ENCODE data around the gene FCER1G.
"Not testable (repeated sequence)": the region's sequence is repeated elsewhere in the genome, so short reads cannot be mapped to it uniquely, and the experiment has no call there.

FCER1G gene

DNA sequence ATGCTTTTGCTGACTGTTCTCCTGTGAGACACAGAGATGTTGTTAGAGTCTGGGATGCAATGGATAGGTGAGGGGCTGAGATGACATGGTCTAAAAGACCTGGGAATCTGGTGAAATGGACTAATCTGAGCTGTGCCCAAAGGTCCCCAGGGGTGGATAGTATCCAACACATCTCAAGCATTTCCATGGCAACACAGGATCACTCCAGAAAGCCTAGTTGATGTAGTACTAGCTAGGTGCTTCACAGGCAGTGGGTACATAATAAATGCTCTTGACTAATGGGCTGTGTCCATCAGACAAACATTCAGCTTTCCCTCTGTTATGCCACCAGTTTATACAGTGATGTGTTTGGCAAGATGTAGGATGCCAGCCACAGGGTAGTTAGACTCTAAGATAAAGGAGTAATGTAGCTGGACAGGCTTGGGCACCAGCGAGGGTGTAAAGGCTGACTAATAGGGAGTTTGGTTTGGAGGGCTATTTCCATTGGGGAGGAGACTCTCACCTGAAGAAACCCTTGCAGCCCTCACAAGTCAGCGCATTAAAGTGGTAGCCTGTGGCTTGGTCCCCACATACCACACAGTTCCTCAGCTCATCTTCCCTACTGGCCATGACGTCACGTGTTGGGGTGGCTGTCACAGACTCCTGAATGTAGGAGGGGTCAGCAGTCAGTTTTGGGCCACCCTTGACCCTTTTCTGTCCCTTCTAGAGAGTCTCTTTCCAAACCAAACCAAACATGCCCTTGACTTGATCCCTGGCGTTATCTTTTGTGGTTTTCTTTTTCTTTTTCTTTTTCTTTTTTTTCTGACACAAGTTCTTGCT lies 21.1 kb downstream of the FCER1G start:
- no peak for DNase-seq

DNA sequence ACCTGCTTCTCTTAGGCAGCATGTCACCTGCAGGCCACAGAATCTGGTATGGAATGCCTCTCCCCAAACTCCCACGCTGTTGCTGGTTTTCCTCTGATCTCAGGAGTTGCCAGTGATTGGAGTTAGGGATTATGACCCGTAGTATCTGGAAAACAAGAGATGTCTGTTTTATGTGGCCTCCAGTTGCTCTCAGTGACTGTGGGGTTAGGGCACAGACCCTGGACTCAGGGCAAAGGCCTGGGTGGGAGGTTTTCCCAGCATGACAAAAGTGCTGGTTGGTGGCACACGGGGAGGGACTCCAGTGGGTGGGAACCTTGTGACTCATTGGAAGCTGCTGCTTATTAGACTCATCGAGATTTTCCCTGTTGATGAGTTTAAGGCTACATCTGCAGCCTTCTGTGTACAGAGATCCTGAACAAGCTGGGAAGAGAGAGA lies 23.0 kb downstream of the FCER1G start, which contains the start of gene NR1I3:
Gene NR1I3, minus strand, starts transcription at position 165 of the 435 bp plus-strand sequence. CDS start 1,638 bp downstream, outside the sequence.
- DNase-seq: no peak

DNA sequence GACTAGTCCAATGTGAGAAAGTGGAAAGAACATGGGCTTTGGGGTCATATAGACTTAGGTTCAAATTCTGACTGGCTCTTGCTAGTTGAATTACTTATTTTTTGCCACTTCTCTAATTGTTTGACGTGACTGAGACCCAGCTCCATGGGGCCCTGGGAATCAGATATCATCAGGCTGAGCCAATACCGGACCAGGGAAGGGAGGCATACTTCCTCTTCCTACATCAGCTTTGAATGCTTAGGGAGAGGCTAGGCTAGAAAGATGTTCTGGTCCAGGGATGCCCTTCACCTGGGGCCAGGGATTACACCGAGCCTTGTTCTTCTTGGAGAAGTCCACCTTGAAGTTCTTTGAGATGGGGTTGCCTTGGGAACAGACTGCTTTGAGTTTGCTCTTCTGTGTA lies 26.6 kb downstream of the FCER1G start:
- no peak for DNase-seq

DNA sequence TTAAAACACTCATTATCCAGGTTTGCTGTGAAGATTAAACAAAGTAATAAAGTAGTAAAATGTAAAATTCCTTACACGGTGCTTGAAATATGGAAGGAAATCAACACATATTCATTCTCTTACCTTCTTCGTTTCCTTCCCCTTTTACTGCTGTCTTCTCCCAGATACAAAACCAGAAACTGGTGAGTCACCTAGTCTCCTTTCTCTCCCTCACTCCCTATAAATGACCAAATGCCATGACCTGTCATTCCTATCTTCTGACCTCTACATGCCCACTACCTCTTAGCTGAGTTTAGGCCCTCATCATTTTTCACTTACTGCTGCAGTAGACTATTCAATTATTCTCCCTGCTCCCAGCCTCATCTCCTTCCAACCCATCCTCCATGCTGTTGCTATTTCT lies 27.2 kb downstream of the FCER1G start:
- no peak for DNase-seq

DNA sequence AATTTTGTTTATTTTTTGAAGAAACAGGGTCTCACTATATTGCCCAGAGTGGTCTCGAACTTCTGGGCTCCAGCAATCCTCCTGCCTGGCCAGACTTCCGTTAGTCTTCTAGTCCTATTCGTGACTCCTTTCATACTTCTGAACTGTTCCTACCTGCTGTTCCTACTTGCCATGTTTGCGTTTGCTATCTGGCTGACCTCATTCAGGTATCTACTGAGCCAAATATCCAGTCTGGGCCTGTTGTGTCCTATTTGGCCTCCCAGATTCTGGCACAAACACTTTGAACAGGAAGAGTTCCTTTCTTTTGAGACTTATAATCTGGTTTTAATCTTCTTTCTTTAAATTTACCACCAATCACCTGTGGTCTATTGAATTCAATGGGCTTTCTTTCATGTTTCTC lies 29.8 kb downstream of the FCER1G start:
- DNase-seq: no peak

DNA sequence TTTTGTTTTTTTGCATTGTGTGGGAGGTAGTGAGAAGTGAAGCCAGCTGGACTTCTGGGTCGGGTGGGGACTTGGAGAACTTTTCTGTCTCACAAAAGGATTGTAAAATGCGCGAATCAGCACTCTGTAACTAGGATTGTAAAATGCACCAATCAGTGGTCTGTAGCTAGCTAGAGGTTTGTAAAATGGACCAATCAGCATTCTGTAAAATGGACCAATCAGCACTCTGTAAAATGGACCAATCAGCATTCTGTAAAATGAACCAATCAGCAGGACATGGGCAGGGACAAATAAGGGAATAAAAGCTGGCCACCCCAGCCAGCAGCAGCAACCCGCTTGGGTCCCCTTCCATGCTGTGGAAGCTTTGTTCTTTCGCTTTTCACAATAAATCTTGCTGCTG lies 35.0 kb downstream of the FCER1G start:
- DNase-seq: not testable (repeated sequence)

DNA sequence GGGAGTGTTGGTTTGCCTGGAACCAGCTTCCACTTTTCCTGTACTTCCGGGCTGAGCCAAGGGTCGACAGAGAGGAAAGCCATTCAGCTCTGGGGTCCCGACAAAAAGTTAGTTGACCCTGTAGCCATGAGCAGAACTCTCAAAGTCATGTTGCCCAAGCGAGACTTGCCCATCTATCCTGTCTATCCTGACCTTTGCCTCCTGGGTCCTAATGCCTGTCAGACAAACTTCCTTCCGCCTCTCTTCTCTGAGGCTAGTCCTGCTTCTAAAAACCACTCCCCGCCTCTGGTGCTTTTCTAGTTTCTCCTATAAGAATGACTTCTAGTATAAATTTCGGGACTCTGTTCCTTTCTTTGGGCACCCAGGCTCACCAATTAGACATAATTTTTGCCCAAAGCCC lies 35.7 kb downstream of the FCER1G start:
- no peak for DNase-seq

DNA sequence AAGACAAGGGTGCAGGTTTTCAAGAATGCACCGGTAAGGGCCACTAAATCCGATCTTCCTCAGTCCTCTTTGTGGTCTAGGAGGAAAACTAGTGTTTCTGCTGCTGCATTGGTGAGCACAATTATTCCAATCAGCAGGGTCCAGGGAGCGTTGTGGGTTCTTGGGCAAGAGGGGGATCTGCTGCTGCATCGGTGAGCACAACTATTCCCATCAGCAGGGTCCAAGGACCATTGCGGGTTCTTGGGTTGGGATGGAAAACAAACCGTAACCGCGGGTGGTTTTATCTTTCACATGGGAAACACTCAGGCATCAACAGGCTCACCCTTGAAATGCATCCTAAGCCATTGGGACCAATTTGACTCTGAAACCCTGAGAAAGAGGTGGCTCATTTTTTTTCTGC lies 36.5 kb downstream of the FCER1G start:
- no peak for DNase-seq

DNA sequence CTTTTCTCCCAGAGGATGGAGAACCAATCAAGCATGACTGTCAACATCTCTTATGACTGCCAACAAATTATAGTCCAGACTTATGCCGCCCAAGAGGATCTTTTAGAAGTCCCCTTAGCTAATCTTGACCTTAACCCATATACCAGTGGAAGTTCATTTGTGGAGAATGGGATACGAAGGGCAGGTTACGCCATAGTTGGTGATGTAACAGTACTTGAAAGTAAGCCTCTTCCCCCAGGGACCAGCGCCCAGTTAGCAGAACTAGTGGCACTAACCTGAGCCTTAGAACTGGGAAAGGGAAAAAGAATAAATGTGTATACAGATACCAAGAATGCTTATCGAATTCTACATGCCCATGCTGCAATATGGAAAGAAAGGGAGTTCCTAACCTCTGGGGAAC lies 40.2 kb downstream of the FCER1G start:
- not testable (repeated sequence) for DNase-seq

DNA sequence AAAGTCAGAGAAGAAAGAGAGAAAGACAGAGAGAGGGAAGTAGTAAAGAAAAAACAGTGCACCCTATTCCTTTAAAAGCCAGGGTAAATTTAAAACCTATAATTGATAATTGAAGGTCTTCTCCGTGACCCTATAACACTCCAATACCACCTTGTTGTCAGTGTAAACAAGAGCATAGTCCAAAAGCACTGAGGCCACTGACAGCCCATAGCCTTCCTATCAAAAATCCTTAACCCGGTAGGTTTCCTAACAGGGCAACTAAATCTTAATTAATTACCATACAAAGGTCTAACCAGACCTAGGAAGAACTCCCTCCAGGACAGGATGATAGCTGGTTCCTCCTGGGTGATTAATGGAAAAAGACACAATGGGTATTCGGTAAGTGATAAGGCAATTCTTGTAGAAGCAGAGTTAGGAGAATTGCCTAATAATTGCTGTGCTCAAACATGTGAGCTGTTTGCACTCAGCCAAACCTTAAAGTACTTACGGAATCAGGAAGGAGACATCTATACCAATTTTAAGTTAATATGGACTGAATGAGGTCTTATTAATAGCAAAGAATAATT lies 40.9 kb downstream of the FCER1G start:
- not testable (repeated sequence) for DNase-seq

DNA sequence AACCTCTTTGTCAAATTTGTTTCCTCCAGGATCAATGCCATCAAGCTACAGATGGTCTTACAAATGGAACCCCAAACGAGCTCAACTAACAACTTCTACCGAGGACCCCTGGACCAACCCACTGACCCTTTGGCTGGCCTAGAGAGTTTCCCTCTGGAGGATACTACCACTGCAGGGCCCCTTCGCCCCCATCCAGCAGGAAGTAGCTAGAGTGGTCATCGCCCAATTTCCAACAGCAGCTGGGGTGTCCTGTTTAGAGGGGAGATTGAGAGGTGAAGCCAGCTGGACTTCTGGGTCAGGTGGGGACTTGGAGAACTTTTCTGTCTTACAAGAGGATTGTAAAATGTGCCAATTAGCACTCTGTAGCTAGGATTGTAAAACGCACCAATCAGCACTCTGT lies 42.0 kb downstream of the FCER1G start:
- DNase-seq: not testable (repeated sequence)

DNA sequence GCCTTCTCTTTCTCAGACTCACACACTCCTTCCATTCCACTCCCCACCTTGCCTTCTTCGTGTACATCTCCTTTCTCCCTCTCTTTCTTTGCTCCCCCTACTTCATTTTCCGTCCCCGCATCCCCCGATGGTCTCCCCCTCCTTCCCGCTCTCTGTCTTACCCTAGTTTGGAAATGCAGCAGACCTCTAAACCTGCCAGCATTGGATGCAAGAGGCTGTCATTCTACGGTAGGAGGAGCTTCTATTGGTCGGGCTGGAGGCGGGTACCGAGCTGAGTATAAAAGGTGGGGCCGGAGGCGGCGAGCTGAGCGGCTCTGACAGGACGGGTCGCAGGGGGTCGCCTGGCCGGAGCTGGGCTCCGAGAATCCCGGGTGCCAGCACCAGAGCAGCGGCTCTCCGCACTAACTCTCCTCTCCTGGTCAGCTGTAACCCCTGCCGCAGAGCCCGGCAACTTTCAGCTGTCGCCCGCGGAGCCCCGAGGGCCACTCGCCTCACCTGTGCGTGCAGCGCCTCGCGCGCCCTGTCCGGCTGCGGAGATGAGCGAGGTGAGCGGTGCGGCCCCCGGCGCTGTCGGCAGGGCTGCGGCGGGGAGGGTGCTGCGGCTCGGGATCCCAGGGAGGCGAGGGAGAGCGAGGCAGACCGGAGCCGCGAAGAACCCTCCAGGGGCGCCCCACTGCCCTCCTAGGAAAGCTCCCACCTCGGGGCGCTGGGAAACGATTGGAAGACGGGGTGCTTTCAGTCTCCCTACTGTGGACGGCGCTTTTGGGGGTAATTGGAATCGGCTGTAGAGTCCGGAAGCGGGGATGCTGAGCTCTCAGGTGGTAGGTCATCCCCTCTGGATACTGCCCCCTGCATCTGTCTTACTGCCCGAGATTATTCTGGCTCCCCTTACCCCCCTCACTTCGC lies 43.6 kb downstream of the FCER1G start, which contains the start of gene PCP4L1:
Gene PCP4L1, plus strand, starts transcription at position 307 of the 906 bp plus-strand sequence. Its CDS starts 230 bp downstream, at position 537.
- DNase-seq: no peak

DNA sequence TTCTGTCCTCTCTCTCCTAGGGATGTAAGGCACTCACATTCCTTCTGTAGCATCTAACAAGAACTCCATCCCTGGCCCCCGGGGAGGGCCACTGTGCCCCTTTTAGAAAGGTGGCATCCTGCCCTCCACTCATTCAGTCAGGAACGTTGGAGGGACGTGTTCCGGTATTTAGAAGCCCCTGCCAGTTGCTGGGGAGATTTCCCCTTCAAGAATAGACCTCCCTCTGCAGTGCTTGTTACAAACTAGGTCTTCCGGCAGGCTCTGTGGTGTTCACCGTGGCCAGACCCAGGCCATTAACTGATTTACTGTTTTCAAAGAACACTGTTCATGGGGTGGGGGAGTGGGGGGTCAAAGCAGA lies 44.2 kb downstream of the FCER1G start:
- DNase-seq: no peak

DNA sequence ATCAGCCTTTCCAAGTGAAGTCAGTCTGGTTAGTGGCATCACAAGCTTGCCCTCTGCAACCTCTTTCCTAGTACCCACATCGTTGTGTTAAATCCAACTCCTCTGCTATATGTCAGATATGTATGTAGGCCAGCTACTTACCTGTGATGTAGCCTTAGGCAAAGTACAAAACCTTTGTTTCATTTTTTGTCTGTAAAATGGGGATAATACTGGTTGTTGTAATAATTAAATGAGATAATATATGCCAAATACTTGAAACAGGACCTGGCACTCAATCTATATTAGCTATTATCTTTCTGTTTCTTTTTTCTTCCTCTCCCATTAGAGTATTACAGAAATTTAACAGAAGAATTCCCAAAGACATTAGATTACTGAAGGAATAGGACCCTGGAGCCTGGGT lies 44.7 kb downstream of the FCER1G start:
- DNase-seq: no peak

DNA sequence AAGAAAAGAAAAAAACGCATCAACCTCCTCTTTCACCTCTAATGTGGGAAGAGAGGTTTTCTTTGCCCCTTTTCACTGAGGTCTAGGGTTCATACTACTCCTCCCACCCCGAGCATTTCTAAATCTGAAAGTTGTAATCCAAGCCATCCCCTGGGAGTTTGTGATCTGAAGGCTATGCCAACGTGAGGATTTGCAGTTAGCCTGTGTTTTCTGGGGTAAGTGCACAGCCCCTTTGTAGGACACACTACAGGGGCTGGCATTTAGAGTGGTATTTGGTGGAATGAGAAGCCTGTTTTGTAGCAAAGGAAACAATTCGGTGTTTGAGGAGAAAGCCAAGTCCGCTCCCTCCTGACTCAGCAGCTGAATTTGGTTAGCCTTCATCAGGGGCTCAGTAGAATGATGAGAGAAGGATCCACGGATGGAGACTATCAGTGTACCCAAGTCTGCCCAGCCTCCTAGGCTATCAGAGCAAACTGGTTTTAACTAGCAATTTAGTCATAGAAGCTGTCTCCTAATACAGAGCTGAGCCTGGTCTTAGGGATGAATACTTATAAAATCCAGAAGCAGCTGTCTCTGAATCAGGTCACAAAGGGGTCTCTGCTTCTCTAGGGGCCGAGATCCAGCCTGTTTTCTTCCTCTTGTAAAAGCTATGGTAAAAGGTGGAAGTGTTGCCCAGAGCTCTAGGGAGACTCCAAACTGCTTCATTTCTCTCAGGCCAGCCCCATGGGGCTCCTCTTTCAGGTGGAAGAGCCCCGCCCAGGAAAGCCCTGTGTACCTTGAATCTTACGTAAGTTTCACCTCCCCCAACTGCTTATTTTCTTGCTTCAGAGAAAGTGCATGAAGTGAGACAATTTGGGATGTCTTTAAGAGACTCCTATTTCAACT lies 45.5 kb downstream of the FCER1G start:
- no peak for DNase-seq

DNA sequence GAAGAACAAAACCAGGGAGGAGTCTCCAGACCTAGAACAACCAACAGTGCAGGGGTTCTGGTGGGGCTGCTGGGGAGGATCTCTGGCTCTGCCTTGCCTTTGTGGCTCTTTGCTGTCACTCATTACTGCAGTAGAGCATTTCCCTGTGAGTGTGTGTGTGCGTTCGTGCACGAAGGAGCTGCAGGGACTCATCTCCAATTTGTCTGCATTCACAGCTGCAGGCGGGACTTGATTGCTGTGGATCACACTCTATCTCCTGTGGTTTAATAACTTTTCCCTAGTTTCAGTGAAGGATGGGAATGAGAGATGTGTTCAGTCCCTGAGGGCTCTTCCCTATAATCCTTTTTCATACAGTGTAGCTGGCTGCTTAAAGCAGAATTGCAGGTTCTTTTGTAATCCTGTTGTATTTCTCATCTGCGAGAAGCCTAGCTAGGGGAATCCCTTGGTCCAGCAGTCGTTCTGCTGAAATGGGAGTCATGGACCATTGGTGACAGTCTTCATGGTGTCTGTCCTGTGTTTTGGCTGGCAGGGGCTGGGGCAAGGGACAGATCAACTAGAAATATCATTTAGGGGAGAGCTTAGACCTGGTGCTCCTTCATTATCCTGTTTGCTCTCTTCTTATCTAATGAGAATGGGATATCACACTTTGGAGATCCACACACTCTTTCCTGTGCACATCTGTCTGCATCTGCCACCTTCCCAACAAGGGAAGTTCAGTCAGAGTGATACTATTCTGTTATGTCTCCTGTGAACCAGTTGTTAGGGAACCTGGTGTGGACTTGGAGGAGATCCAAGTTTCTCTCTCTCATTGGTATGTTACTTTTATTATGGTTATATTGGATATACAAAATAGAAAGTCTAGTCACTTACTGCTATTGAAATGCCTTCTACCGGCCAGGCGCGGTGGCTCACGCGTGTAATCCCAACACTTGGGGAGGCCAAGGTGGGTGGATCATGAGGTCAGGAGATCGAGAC lies 46.5 kb downstream of the FCER1G start:
- no peak for DNase-seq

DNA sequence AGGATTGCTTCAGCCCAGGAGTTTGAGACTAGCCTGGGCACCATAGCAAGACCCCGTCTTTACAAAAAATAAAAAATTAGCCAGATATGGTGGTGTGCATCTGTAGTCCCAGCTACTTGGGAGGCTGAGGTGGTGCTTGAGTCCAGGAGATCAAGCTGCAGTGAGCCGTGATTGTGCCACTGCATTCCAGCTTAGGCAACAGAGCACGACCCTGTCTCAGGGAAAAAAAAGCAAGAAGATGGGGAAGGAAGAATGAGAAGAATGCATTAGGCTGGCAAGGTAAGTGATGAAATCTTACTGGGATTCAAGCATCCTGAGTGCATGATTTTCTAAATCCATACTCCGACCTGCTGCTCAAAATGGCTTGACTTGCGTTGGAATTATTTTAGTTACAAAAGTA lies 50.2 kb downstream of the FCER1G start:
- no peak for DNase-seq

DNA sequence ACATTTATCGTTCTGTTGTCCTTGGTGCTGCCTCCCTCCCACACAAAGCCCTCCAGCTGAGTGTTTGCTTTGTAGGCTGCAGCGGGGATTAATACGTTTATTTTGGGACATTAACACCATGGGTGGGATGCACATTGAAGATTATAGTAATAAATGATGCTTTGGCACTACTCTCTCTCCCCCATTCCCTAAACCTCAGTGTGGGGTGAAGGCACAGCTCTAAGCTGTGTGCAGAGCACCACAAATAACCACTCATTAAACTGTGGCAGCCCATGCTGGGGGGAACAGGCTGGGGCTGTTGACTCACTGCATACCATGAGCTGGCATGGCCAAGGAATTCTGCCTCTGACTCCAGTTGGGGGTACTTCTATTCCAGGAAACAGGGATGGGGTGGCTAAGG lies 51.1 kb downstream of the FCER1G start:
- DNase-seq: no peak

DNA sequence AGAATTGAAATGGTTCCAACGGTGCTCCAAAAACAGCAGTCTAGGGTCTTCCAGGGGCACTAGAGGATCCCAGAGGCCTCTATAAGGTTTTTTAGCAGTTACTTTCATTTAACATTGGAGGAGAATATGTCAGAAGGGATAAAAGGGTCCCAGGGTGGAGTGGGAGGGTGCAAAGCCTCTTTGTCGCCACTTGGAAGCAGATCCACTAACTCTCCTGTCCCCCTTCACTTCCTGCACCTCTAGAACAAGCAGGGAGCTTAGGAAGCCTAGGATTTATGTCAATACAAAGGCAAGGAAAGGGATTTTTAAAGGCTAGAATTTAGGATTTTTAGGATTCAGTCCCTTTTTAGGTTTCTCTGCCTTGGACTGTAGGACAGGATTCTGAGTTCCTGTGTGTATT lies 51.7 kb downstream of the FCER1G start:
- no peak for DNase-seq

DNA sequence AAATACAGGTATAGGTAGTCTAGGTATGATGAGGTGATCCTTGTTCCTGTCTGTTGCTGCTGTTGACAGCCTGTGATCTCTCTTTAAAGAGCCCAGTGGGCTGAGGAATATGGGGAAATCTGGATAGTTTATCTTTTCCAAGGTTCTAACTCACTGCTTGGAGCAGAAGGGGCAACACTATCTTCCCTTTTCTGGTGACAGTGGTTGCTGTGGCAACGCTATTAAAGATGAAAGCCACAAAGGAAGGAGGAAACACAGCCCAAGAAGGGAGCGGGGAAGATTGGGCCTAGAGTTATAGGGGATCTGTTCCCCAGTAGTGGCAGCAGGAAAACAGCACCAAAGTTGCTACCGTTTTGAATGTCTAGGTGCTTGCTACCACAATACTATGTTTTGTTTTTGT lies 52.2 kb downstream of the FCER1G start:
- DNase-seq: no peak

Data from DMS153 (cell line).